ENCODE measurements around the gene DNAJB1. TPM values are rescaled to one million over a fixed set of nuclear protein-coding genes. Genes with fewer than 3 reads are reported as not detected.

DNAJB1 gene
- total RNA-seq, 1 experiment from 2014 or later, result 149 TPM

DNA sequence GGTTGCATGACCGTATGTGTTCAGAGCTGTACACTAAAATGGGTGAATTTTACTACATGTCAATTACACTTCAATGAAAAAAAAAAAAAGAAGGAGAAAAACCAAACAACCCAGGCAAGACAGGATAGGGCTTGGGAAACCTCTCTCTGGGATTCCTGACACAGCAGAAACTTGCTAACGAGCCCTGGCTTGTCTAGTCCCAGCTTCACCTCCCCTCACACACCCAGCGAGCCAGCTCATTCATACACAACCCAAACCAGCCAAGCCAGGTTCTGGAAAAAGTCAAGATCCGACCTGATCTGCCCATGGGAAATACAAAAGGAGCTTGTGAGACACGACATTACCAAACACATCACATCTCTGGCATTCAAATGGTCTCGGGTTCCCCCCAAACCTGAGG lies 7.5 kb upstream of the DNAJB1 start:
- Histone ChIP-seq H3K4me3 (ENCODE audit: low read depth in 2 of 2, low read length in 2 of 2) (no peak overlapping the region), H3K36me3 (ENCODE audit: control insufficient read depth, insufficient read depth, low read length) (peaks cover 5% of the 10 kb centered on the region; the same call in 1 of the 2 replicates), H3K4me1 (ENCODE audit: control insufficient read depth, insufficient read depth, low read length) (peaks cover 17% of the 10 kb centered on the region), H3K27me3 (ENCODE audit: control insufficient read depth, insufficient read depth, low read length) (no peaks in the 10 kb centered on the region), H3K9me3 (ENCODE audit: control insufficient read depth, insufficient read depth, low read depth, low read length) (no peaks in the 10 kb centered on the region), H3K27ac (ENCODE audit: low read length) (peak overlapping the region; percentile 76)
- DNase-seq (ENCODE audit: low read depth, low spot score), result no peak
- ChIA-PET POLR2A (interaction anchor here (0.6 kb wide), 1 partner anchor 8 kb away, joined by 6 read pairs; no protein-coding TSS in a partner anchor), CTCF (interaction anchor here (1.0 kb wide), 1 partner anchor 21 kb away, joined by 4 read pairs; no protein-coding TSS in a partner anchor)
- no peak for ATAC-seq
- TF ChIP-seq POLR2AphosphoS5 (IDR thresholded peaks at IDR 0.05; ENCODE audit: low read depth, low read length) (no peak), TCF7L2 (IDR thresholded peaks at IDR 0.05; ENCODE audit: low read depth, low read length) (no peak), REST (IDR thresholded peaks at IDR 0.05; ENCODE audit: insufficient read depth in 1 of 2, low read depth in 2 of 2, low read length in 1 of 2) (no peak), SIN3A (IDR thresholded peaks at IDR 0.05; ENCODE audit: borderline replicate concordance, insufficient read depth, low read depth, low read length) (no peak)
- TF ChIP-seq, protein P1, sequence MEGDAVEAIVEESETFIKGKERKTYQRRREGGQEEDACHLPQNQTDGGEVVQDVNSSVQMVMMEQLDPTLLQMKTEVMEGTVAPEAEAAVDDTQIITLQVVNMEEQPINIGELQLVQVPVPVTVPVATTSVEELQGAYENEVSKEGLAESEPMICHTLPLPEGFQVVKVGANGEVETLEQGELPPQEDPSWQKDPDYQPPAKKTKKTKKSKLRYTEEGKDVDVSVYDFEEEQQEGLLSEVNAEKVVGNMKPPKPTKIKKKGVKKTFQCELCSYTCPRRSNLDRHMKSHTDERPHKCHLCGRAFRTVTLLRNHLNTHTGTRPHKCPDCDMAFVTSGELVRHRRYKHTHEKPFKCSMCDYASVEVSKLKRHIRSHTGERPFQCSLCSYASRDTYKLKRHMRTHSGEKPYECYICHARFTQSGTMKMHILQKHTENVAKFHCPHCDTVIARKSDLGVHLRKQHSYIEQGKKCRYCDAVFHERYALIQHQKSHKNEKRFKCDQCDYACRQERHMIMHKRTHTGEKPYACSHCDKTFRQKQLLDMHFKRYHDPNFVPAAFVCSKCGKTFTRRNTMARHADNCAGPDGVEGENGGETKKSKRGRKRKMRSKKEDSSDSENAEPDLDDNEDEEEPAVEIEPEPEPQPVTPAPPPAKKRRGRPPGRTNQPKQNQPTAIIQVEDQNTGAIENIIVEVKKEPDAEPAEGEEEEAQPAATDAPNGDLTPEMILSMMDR (IDR thresholded peaks at IDR 0.05), result no peak
- intact Hi-C loops (cut with micrococcal nuclease; ENCODE audit: unreplicated experiment), result no loop called here
- in situ Hi-C loops (cut with HindIII; ENCODE audit: low pct_unique_long_range_greater_than_20kb, low sequenced_read_pairs), result no loop called here
- BruUV-seq (replicated peaks), result no TSS peak

DNA sequence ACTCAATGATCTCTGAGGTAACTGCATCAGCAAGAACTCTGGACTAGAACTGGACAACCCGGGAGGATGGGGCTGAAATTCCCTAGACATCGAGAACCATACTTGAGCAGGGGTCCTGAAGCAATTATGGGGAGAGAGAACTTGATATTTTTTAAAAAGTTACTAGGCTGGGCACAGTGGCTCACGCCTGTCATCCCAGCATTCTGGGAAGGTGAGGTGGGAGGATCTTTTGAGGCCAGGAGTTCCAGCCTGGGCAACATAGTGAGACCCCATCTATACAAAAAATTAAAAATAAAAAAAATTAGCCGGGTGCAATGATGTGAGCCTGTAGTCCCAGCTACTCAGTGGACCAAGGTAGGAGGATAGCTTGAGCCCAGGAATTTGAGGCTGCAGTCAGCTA lies 2.3 kb upstream of the DNAJB1 start:
- no peaks in the 10 kb centered on the region for H3K9me3 ChIP-seq (ENCODE audit: control insufficient read depth, insufficient read depth, low read depth, low read length)
- in situ Hi-C loops (cut with HindIII; ENCODE audit: low pct_unique_long_range_greater_than_20kb, low sequenced_read_pairs), result no loop called here
- TF ChIP-seq, protein P1 (IDR thresholded peaks at IDR 0.05), result no peak
- no peak for TF ChIP-seq REST (IDR thresholded peaks at IDR 0.05; ENCODE audit: insufficient read depth in 1 of 2, low read depth in 2 of 2, low read length in 1 of 2)
- intact Hi-C loops (cut with micrococcal nuclease; ENCODE audit: unreplicated experiment), result no loop called here
- CTCF ChIA-PET, result no interaction called here
- H3K36me3 ChIP-seq (ENCODE audit: control insufficient read depth, insufficient read depth, low read length), result peaks cover 7% of the 10 kb centered on the region
- H3K27me3 ChIP-seq (ENCODE audit: control insufficient read depth, insufficient read depth, low read length), result no peaks in the 10 kb centered on the region
- no peak overlapping the region for H3K4me3 ChIP-seq (ENCODE audit: low read depth in 2 of 2, low read length in 2 of 2)
- POLR2A ChIA-PET, result no interaction called here
- no peak for DNase-seq (ENCODE audit: low read depth, low spot score)
- no TSS peak for BruUV-seq (replicated peaks)
- no peak for ATAC-seq
- peaks cover 27% of the 10 kb centered on the region for H3K4me1 ChIP-seq (ENCODE audit: control insufficient read depth, insufficient read depth, low read length)
- peak overlapping the region; percentile 93 for H3K27ac ChIP-seq (ENCODE audit: low read length)

Measured in Panc1 (cell line).